MM.1S (cell line): ENCODE data around the gene ZDHHC11B.
"Not testable (repeated sequence)": the region's sequence is repeated elsewhere in the genome, so short reads cannot be mapped to it uniquely, and the experiment has no call there.

Source experiments
- DNase-seq: peaks from one replicate; pipeline ENCODE4 v3.0.0-alpha.2; 2015
- H2AFZ ChIP-seq: fragments of 300-600 bp; sonication (generic); 2 replicates; pipeline ENCODE4 v1.6.0; 2016; ENCODE audit warnings: antibody characterized with exemption, low read length
- H3F3A ChIP-seq: fragments of 300-600 bp; sonication (generic); 2 replicates; pipeline ENCODE4 v1.6.1; 2016; ENCODE audit warnings: mild to moderate bottlenecking, antibody characterized with exemption, low read length, moderate library complexity, mixed read lengths; ENCODE audit not compliant: insufficient read depth
- H3K27ac ChIP-seq: fragments of 300-600 bp; sonication (generic); 2 replicates; pipeline ENCODE4 v1.5.1; 2016; ENCODE audit warnings: mild to moderate bottlenecking, low read length
- H3K27me3 ChIP-seq: fragments of 300-600 bp; sonication (generic); replicated peaks from 2 replicates; pipeline ENCODE4 v1.6.0; 2016; ENCODE audit warnings: low read length; ENCODE audit not compliant: insufficient read depth
- H3K36me3 ChIP-seq: fragments of 300-600 bp; sonication (generic); replicated peaks from 2 replicates; pipeline ENCODE4 v1.6.1; 2016; ENCODE audit warnings: mild to moderate bottlenecking, low read length, mixed read lengths; ENCODE audit not compliant: insufficient read depth
- H3K4me1 ChIP-seq: fragments of 300-600 bp; sonication (generic); 2 replicates; pipeline ENCODE4 v1.6.1; 2016; ENCODE audit warnings: low read length, mixed read lengths
- H3K4me2 ChIP-seq: fragments of 300-600 bp; sonication (generic); 2 replicates; pipeline ENCODE4 v1.6.0; 2016; ENCODE audit warnings: low read depth, low read length
- H3K4me3 ChIP-seq: fragments of 300-600 bp; sonication (generic); 2 replicates; pipeline ENCODE4 v1.5.1; 2016; ENCODE audit warnings: low read length, mixed read lengths
- H3K79me2 ChIP-seq: fragments of 300-600 bp; sonication (generic); 2 replicates; pipeline ENCODE4 v1.6.1; 2016; ENCODE audit warnings: mixed run types, low read length, mixed read lengths
- H3K9ac ChIP-seq: fragments of 300-600 bp; sonication (generic); 2 replicates; pipeline ENCODE4 v1.6.1; 2016; ENCODE audit warnings: low read length, mixed read lengths
- H3K9me2 ChIP-seq: fragments of 300-600 bp; sonication (generic); replicated peaks from 2 replicates; pipeline ENCODE4 v1.6.1; 2016; ENCODE audit warnings: mild to moderate bottlenecking, low read length, mixed read lengths; ENCODE audit not compliant: insufficient read depth
- H3K9me3 ChIP-seq: fragments of 300-600 bp; sonication (generic); replicated peaks from 2 replicates; pipeline ENCODE4 v1.6.1; 2016; ENCODE audit warnings: mild to moderate bottlenecking, low read length, mixed read lengths; ENCODE audit not compliant: insufficient read depth
- H4K20me1 ChIP-seq: fragments of 300-600 bp; sonication (generic); 2 replicates; pipeline ENCODE4 v1.6.1; 2016; ENCODE audit warnings: mild to moderate bottlenecking, low read length, moderate library complexity, mixed read lengths; ENCODE audit not compliant: insufficient read depth
- EZH2 ChIP-seq: fragments of 300-600 bp; sonication (generic); optimal IDR thresholded peaks from 2 replicates; pipeline ENCODE3; 2017; ENCODE audit warnings: low read depth, mild to moderate bottlenecking, antibody characterized with exemption, low read length, mixed read lengths
- EZH2phosphoT487 ChIP-seq: fragments of 300-600 bp; sonication (generic); IDR thresholded peaks from 2 replicates; pipeline ENCODE4 v1.6.1; 2018; ENCODE audit warnings: antibody characterized with exemption, low read length
- TF ChIP-seq, protein P1 (sequence below): fragments of 300-600 bp; sonication (generic); IDR thresholded peaks from 2 replicates; pipeline ENCODE4 v1.5.1; 2016; ENCODE audit warnings: antibody characterized with exemption, low read length, mixed read lengths

The ZDHHC11B gene

GRCh38 chr5:685262-686171, 99.0 kb downstream of the ZDHHC11B start:
- Histone ChIP-seq H3K36me3 (no peaks in the 10 kb centered on the region), H3K27ac (no peak overlapping the region), H3K27me3 (no peaks in the 10 kb centered on the region), H3K9me2 (no peaks in the 10 kb centered on the region), H4K20me1 (no peaks in the 10 kb centered on the region), H3K4me2 (no peak overlapping the region), H3F3A (no peaks in the 10 kb centered on the region), H3K9me3 (no peaks in the 10 kb centered on the region), H2AFZ (no peak overlapping the region), H3K79me2 (no peaks in the 10 kb centered on the region), H3K4me3 (no peak overlapping the region), H3K9ac (no peak overlapping the region), H3K4me1 (no peaks in the 10 kb centered on the region)
- TF ChIP-seq EZH2phosphoT487: no peak
- TF ChIP-seq EZH2: no peak
- TF ChIP-seq, protein P1, sequence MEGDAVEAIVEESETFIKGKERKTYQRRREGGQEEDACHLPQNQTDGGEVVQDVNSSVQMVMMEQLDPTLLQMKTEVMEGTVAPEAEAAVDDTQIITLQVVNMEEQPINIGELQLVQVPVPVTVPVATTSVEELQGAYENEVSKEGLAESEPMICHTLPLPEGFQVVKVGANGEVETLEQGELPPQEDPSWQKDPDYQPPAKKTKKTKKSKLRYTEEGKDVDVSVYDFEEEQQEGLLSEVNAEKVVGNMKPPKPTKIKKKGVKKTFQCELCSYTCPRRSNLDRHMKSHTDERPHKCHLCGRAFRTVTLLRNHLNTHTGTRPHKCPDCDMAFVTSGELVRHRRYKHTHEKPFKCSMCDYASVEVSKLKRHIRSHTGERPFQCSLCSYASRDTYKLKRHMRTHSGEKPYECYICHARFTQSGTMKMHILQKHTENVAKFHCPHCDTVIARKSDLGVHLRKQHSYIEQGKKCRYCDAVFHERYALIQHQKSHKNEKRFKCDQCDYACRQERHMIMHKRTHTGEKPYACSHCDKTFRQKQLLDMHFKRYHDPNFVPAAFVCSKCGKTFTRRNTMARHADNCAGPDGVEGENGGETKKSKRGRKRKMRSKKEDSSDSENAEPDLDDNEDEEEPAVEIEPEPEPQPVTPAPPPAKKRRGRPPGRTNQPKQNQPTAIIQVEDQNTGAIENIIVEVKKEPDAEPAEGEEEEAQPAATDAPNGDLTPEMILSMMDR: no peak
- DNase-seq: no peak

- DNase-seq: no peak
- no peaks in the 10 kb centered on the region for H3K9me2 ChIP-seq
- H2AFZ ChIP-seq: no peak overlapping the region
Observed at GRCh38 chr5:684751-685216, 99.7 kb downstream of the ZDHHC11B start.

DNA sequence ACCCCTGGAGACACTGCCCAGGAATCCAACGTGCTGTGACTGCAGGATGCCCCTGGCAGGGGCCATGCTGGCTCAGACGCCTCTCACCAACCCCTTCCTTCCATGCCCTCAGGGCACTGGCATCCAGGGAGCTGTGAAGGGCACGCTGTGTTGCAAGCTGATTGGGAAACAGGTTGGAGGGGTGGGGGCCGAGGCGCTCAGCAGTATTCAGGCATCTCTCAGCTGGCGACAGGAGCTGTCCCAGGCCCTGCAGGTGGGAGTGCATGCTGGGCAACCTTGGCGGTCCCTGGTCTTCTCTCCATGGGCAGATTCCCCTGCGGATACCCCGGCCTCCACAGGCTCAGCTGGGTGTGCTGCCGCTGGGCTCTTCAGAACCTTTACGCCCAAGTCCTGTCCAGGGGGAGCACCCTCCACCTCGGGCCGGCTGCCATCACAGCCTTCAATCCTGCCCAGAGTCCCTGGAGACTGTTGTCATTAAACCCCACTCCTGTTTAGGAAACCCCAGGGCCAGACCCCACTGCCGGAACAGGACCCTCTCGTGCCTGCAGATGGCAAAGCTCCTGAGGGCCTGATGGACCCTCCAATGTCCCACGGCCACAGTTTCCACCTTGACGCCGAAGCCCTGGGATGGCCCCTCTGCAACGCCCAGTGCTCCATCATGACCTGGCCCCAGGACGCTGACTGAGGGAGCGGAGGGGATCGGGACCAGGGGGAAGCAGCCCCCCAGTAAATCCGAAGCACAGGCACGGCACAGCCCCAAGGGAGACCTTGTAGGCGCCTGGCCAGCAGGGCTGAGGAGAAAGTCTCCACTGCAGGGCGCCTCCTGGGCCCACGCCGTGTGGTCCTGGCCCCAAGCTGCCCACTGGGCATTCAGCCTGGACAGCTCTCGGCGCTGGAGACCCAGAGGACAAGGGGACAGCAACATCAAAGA, 100.7 kb downstream of the ZDHHC11B start:
- H3K9ac ChIP-seq: no peak overlapping the region
- no peaks in the 10 kb centered on the region for H3K9me3 ChIP-seq
- H3K4me2 ChIP-seq: no peak overlapping the region

More at GRCh38 chr5:684751-685216, 99.7 kb downstream of the ZDHHC11B start:
- TF ChIP-seq EZH2 (no peak), EZH2phosphoT487 (no peak)
- TF ChIP-seq, protein P1: no peak
- no peaks in the 10 kb centered on the region for H3K27me3 ChIP-seq
- H3F3A ChIP-seq: no peaks in the 10 kb centered on the region
- no peaks in the 10 kb centered on the region for H3K4me1 ChIP-seq
- H4K20me1 ChIP-seq: no peaks in the 10 kb centered on the region
- H3K9ac ChIP-seq: no peak overlapping the region
- no peak overlapping the region for H3K4me3 ChIP-seq
- no peaks in the 10 kb centered on the region for H3K79me2 ChIP-seq
- H3K27ac ChIP-seq: no peak overlapping the region
- H3K4me2 ChIP-seq: no peak overlapping the region
- H3K9me3 ChIP-seq: no peaks in the 10 kb centered on the region
- no peaks in the 10 kb centered on the region for H3K36me3 ChIP-seq

DNA sequence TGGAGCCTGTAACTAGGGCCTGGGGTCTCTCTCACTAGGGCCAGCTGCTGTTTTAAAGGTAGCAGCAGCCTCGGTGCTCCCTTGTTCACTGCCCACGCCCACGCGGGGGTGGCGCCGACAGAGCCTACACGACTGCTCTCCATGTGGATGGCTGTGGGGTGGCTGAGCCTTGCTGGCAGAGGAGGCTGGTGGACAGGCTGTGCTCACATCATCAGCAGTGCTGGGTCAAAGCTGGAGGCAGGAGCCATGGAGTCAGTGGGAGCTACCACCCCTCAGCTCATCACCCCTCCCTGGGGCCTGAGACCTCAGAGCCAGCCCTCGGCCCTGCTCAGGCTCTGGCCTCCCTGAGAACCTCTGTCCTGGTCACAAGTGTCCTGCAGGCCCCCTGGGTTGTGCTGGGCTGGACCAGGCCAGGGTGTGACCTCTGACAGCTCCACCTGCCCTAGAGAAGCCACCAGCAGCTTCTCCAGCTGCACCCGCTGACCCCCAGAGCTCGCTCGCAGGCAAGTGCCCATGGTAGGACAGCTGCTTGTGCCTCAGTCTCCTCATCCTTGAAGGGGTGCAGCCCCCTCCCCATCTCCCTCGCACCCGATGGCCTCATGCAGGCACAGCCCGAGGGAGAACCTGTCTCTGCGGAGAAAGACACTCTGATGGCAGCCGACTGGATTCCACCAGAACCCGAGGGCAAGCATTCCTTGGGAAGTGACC, 101.7 kb downstream of the ZDHHC11B start:
- H3K9me3 ChIP-seq: not testable (repeated sequence)

More for the DNA sequence above, 100.7 kb downstream of the ZDHHC11B start:
- Histone ChIP-seq H3K27me3 (no peaks in the 10 kb centered on the region), H3K27ac (no peak overlapping the region), H3K4me3 (no peak overlapping the region), H3F3A (no peaks in the 10 kb centered on the region), H3K79me2 (no peaks in the 10 kb centered on the region), H4K20me1 (no peaks in the 10 kb centered on the region), H3K36me3 (no peaks in the 10 kb centered on the region), H3K9me2 (no peaks in the 10 kb centered on the region), H3K4me1 (no peaks in the 10 kb centered on the region), H2AFZ (no peak overlapping the region)
- no peak for TF ChIP-seq EZH2phosphoT487
- DNase-seq: no peak

DNA sequence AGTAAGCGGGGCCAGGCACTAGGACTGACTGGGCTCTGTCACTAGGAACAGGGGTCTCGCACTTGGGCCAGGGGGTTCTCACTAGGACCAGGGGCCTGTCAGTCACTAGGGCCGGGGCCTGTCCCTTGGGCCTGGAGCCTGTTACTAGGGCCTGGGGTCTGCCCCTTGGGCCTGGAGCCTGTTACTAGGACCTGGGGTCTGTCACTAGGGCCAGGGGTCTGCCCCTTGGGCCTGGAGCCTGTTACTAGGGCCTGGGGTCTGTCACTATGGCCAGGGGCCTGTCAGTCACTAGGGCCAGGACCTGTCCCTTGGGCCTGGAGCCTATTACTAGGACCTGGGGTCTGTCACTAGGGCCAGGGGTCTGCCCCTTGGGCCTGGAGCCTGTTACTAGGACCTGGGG, 102.3 kb downstream of the ZDHHC11B start:
- H3K79me2 ChIP-seq: not testable (repeated sequence)

More for the DNA sequence above, 101.7 kb downstream of the ZDHHC11B start:
- H3K4me2 ChIP-seq, H3K36me3 ChIP-seq, H3K27me3 ChIP-seq, DNase-seq, H3K9ac ChIP-seq, H3K4me3 ChIP-seq, H4K20me1 ChIP-seq, H3K27ac ChIP-seq, H3F3A ChIP-seq, H3K9me2 ChIP-seq, H2AFZ ChIP-seq, H3K79me2 ChIP-seq, H3K4me1 ChIP-seq: not testable (repeated sequence)

More for the DNA sequence above, 102.3 kb downstream of the ZDHHC11B start:
- H3K4me3 ChIP-seq, DNase-seq, H3K4me1 ChIP-seq, H3K27ac ChIP-seq, H2AFZ ChIP-seq, H3K9me2 ChIP-seq, H3K27me3 ChIP-seq, H3K9me3 ChIP-seq, H3K9ac ChIP-seq, H4K20me1 ChIP-seq, H3F3A ChIP-seq, H3K36me3 ChIP-seq, H3K4me2 ChIP-seq: not testable (repeated sequence)
